ENCODE data around the gene CA7.
A peak's percentile ranks its signal among the peaks of the same experiment; 100 is the strongest.

The CA7 gene

DNA sequence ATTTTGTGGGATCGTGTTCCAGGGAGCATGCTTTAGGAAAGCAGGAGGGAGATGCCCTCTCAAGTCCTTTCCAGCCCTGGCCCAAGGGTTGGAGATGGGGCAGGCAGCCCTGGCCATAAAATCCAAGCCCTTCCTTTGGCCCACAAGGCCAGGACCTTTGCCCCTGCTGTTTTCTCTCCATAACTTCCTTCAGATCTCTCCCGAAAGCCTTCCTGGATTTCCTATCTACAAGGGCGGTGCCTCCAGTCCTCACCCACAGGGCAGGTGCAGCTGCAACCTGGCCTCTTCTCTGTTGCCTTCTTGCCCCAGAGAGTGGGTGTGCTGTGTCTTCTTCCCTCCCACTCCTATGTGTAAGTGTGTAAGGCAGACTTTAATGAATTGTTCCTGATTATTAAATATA is 27.6 kb downstream of the CA7 start:
- TF ChIP-seq, protein P1, sequence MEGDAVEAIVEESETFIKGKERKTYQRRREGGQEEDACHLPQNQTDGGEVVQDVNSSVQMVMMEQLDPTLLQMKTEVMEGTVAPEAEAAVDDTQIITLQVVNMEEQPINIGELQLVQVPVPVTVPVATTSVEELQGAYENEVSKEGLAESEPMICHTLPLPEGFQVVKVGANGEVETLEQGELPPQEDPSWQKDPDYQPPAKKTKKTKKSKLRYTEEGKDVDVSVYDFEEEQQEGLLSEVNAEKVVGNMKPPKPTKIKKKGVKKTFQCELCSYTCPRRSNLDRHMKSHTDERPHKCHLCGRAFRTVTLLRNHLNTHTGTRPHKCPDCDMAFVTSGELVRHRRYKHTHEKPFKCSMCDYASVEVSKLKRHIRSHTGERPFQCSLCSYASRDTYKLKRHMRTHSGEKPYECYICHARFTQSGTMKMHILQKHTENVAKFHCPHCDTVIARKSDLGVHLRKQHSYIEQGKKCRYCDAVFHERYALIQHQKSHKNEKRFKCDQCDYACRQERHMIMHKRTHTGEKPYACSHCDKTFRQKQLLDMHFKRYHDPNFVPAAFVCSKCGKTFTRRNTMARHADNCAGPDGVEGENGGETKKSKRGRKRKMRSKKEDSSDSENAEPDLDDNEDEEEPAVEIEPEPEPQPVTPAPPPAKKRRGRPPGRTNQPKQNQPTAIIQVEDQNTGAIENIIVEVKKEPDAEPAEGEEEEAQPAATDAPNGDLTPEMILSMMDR (IDR thresholded peaks at IDR 0.05; ENCODE audit: insufficient read depth, low read depth, low read length, missing control alignments), result no peak
- H3K4me3 ChIP-seq (ENCODE audit: low read length), result no peak overlapping the region
- no peak for DNase-seq (ENCODE audit: low read depth)

DNA sequence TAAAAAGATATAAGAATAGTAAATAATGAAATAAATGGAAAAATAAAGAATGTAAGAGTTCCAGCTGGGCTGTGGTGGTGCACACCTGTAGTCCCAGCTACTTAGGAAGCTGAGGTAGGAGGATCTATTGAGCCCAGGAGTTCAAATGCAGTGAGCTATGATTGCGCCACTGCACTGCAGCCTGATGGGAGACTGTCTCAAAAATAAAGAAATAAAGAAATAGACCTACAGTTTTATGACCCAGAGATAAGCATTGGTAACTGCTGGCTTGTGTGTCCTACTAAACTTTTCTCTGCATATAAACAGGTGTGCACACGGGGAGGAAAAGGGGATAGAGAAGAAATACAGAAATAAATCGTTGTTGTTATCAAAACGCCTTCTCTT is 28.3 kb downstream of the CA7 start:
- TF ChIP-seq, protein P1 (IDR thresholded peaks at IDR 0.05; ENCODE audit: insufficient read depth, low read depth, low read length, missing control alignments), result no peak
- no peak for DNase-seq (ENCODE audit: low read depth)
- H3K4me3 ChIP-seq (ENCODE audit: low read length), result no peak overlapping the region

DNA sequence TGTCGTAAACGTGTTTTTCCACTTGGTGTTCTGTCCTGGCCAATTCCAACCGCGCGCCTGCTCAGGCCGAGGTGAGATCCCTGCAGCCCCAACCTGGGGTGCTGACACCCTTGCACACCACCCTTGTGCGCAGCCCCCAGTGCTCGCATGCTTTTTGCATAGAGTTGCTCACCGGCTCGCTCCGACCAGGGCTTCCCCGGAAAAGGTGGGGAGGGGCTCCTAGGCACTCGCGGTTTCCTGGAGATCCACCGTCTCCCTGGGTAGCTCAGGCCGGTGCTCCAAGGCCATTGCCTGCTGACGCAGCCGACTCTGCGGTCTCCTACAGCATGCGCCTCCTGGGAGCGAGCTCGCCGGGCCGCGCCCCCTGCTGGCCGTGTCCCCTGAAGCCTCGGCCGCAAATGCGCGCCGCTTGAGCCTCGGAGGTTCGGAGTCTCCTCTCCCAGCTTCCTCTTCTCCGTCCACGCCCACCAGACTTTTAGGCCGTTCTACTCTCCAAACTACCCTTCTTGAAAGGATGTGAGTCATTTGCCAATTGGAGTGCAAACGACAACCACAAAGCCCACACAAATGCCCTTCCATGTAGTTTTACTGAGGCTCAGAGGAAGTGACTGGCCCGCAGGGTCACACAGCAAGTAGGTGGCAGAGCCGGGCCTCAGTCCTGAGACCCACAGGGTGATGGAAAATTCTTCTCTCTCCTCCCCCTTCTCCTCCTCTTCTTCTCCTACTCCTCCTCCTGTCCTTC is 28.9 kb downstream of the CA7 start:
- peak; percentile 96 for DNase-seq (ENCODE audit: low read depth)
- peak overlapping the region; percentile 4 for H3K4me3 ChIP-seq (ENCODE audit: low read length)
- TF ChIP-seq, protein P1 (IDR thresholded peaks at IDR 0.05; ENCODE audit: insufficient read depth, low read depth, low read length, missing control alignments), result peak; percentile 84

DNA sequence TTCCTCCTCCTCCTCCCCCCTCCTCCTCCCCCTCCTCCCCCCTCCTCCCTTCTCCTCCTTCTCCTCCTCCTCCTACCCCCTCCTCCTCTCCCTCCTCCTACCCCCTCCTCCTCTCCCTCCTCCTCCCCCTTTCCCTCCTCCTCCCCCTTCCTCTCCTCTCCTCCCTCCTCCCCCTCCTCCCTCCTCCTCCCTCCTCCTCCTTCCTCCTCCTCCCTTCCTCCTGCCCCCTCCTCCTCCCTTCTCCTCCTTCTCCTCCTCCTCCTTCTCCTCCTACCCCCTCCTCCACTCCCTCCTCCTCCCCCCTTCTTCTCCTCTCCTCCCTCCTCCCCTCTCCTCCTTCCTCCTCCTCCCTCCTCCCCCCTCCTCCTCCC is 29.5 kb downstream of the CA7 start:
- DNase-seq (ENCODE audit: low read depth), result no peak
- TF ChIP-seq, protein P1 (IDR thresholded peaks at IDR 0.05; ENCODE audit: insufficient read depth, low read depth, low read length, missing control alignments), result no peak
- no peak overlapping the region for H3K4me3 ChIP-seq (ENCODE audit: low read length)

DNA sequence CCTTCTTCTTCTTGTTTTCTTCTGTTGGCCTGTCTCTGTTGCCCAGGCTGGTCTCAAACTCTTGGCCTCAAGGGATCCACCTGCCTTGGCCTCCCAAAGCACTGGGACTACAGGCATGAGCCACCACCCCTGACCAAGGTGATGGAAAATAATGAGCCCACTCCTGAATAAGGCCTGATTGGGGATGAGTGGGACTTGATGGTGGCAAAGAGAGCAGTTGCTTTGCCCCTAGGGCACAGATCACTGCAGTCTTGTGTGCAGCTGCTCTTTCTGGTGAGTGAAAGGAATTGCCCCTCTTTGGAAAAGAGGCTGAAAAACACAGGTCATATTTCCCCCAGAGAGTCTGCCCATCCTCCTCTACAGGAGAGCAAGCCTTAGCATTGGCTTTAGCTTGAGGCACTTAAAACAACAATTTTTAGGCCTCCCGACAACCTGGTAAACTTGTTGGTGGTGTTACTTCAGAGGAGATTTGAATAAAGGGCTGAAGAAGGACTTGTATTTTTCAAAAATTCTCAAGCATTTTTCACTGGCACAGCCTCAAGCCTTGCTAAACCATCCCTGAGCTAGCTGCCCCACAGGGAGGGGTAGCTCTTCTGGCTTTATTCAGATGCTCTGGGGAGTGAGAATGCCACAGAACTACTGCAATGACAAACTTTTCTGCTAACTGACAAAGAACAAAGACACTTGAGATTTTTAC is 30.0 kb downstream of the CA7 start:
- TF ChIP-seq, protein P1 (IDR thresholded peaks at IDR 0.05; ENCODE audit: insufficient read depth, low read depth, low read length, missing control alignments), result no peak
- H3K4me3 ChIP-seq (ENCODE audit: low read length), result no peak overlapping the region
- DNase-seq (ENCODE audit: low read depth), result no peak

DNA sequence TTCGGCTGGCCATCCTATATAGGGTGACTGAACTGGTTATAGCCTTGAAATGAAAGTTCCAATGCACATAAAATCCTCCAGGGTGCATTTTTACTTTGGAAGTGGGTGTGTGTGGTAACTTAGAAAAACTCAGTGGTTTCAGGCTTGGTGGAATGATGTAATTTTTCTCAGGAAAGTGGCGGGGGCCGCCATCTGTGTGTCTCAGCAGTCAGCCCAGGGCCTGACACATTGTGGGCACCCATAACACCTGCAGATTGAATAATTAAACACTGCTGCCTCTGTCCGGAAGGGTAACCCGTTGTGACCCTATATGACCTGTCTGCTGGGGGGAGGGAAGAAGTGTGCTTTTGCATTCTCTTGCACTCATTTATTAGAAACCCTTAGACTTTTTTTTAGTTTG is 33.9 kb downstream of the CA7 start:
- H3K4me3 ChIP-seq (ENCODE audit: low read length), result no peak overlapping the region
- DNase-seq (ENCODE audit: low read depth), result no peak
- TF ChIP-seq, protein P1 (IDR thresholded peaks at IDR 0.05; ENCODE audit: insufficient read depth, low read depth, low read length, missing control alignments), result no peak
